ENCODE data around the gene LNX1. TPM values are rescaled to one million over a fixed set of nuclear protein-coding genes. Genes with fewer than 3 reads are reported as not detected.

LNX1 gene
- total and polyA plus RNA-seq, 2 of the 13 experiments (the other 11 are each of a cell fraction or from before 2014, with no cell fraction given) = 0.49 TPM

DNA sequence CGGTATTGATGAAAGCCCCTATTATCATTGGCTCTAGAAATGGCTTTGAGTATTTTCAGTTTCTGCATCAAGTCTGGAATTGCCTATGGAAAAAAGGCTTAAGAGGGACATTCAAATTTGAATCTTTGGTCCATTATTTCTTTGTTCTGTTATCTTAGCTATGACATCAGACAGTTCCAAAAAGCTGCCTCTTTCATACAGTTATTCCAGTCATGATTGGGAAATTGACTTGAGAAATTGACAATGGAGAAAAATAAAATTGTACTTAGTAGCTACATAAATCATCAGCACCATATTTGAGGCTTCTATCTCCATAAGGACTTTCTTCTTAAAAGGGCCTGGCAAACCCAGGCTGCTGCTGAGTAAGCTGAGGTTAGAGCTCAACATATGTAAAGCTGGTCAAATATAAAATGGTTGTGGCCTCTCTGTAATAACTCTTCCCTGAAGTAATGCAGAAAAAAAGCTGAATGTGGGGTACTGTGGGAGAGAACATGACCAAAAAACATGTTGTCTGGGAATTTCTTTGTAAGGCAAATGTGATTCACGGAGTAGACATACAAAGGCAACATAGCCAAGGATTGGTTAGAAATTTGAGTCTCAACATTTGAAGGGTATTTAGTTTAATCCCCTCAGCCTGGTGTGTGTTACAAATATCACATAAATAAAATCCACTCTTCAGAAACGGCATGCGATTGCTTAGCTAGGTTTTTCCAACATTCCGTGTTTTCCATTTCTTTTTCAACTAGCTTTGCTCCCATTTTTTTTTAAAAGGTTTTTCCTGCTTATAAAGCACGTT, 100.9 kb downstream of the LNX1 start:
- Histone ChIP-seq H3K27ac (ENCODE audit: extremely low read length, insufficient read depth, low read length) (no peak overlapping the region), H3K4me1 (ENCODE audit: insufficient read depth, low read length) (no peaks in the 10 kb centered on the region), H3K4me2 (ENCODE audit: low read depth, low read length) (no peak overlapping the region), H3K79me2 (ENCODE audit: insufficient read depth, low read length) (no peaks in the 10 kb centered on the region), H3K9ac (ENCODE audit: insufficient read depth, low read depth, low read length) (no peak overlapping the region), H3K27me3 (ENCODE audit: control insufficient read depth in 1 of 2, insufficient read depth in 2 of 2, low read length in 2 of 2) (0 out of 5 replicates have a peak, but pooled peaks cover 0 to 3% of the 10 kb centered on the region in 2 experiments), H3K9me3 (ENCODE audit: low read length) (no peaks in the 10 kb centered on the region), H3K4me3 (replicated peaks in 1 of 3; ENCODE audit: insufficient read depth in 1 of 3, low read depth in 2 of 3, low read length in 3 of 3) (no peak overlapping the region), H2AFZ (ENCODE audit: low read length) (no peak overlapping the region), H3K36me3 (replicated peaks in 1 of 2; ENCODE audit: control insufficient read depth in 1 of 2, insufficient read depth in 2 of 2, low read length in 2 of 2) (no peaks in the 10 kb centered on the region), H4K20me1 (ENCODE audit: insufficient read depth, low read length) (no peaks in the 10 kb centered on the region)
- DNase-seq (ENCODE audit: low spot score) = no peak
- intact Hi-C loops (cut with micrococcal nuclease; ENCODE audit: unreplicated experiment) = loop anchor here (5.0 to 10.0 kb wide), 2 partner anchors 214 to 742 kb away; no protein-coding TSS in a partner anchor
- CTCF ChIA-PET (ENCODE audit: low intra/inter-chr PET ratio, low total read pairs) = interaction anchor here (1.7 kb wide), 1 partner anchor 743 kb away, joined by 17 read pairs; no protein-coding TSS in a partner anchor
- ATAC-seq = no peak
- POLR2A ChIA-PET = no interaction called here
- BruUV-seq (replicated peaks) = no TSS peak
- no peak for FAIRE-seq
- in situ Hi-C loops (cut with HindIII; ENCODE audit: extremely low pct_ligation_motif_present, low pct_unique_long_range_greater_than_20kb) = loop anchor here (25.0 kb wide), 1 partner anchor 747 kb away; the partner anchor contains the start of gene PDGFRA
- 50% methylated on average over 6 of the region's 6 CpGs for WGBS (ENCODE audit: low lambda C conversion rate)
- no peak for TF ChIP-seq ZBTB38 (CRISPR knock-in tag; IDR thresholded peaks at IDR 0.05)
- TF ChIP-seq IRF9 (CRISPR knock-in tag; IDR thresholded peaks at IDR 0.05; ENCODE audit: borderline replicate concordance) = no peak
- TF ChIP-seq IKZF1 (IDR thresholded peaks at IDR 0.05) = no peak
- TF ChIP-seq MAF1 (CRISPR knock-in tag; IDR thresholded peaks at IDR 0.05; ENCODE audit: borderline replicate concordance) = no peak
- no peak for TF ChIP-seq POLR2AphosphoS5 (IDR thresholded peaks at IDR 0.05; ENCODE audit: low read depth, low read length)
- TF ChIP-seq, protein P1, sequence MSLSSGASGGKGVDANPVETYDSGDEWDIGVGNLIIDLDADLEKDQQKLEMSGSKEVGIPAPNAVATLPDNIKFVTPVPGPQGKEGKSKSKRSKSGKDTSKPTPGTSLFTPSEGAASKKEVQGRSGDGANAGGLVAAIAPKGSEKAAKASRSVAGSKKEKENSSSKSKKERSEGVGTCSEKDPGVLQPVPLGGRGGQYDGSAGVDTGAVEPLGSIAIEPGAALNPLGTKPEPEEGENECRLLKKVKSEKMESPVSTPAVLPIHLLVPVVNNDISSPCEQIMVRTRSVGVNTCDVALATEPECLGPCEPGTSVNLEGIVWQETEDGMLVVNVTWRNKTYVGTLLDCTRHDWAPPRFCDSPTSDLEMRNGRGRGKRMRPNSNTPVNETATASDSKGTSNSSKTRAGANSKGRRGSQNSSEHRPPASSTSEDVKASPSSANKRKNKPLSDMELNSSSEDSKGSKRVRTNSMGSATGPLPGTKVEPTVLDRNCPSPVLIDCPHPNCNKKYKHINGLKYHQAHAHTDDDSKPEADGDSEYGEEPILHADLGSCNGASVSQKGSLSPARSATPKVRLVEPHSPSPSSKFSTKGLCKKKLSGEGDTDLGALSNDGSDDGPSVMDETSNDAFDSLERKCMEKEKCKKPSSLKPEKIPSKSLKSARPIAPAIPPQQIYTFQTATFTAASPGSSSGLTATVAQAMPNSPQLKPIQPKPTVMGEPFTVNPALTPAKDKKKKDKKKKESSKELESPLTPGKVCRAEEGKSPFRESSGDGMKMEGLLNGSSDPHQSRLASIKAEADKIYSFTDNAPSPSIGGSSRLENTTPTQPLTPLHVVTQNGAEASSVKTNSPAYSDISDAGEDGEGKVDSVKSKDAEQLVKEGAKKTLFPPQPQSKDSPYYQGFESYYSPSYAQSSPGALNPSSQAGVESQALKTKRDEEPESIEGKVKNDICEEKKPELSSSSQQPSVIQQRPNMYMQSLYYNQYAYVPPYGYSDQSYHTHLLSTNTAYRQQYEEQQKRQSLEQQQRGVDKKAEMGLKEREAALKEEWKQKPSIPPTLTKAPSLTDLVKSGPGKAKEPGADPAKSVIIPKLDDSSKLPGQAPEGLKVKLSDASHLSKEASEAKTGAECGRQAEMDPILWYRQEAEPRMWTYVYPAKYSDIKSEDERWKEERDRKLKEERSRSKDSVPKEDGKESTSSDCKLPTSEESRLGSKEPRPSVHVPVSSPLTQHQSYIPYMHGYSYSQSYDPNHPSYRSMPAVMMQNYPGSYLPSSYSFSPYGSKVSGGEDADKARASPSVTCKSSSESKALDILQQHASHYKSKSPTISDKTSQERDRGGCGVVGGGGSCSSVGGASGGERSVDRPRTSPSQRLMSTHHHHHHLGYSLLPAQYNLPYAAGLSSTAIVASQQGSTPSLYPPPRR (CRISPR knock-in tag; IDR thresholded peaks at IDR 0.05; ENCODE audit: borderline replicate concordance) = no peak
- TF ChIP-seq HINFP (CRISPR knock-in tag; IDR thresholded peaks at IDR 0.05; ENCODE audit: low read depth) = no peak
- TF ChIP-seq, protein P2, sequence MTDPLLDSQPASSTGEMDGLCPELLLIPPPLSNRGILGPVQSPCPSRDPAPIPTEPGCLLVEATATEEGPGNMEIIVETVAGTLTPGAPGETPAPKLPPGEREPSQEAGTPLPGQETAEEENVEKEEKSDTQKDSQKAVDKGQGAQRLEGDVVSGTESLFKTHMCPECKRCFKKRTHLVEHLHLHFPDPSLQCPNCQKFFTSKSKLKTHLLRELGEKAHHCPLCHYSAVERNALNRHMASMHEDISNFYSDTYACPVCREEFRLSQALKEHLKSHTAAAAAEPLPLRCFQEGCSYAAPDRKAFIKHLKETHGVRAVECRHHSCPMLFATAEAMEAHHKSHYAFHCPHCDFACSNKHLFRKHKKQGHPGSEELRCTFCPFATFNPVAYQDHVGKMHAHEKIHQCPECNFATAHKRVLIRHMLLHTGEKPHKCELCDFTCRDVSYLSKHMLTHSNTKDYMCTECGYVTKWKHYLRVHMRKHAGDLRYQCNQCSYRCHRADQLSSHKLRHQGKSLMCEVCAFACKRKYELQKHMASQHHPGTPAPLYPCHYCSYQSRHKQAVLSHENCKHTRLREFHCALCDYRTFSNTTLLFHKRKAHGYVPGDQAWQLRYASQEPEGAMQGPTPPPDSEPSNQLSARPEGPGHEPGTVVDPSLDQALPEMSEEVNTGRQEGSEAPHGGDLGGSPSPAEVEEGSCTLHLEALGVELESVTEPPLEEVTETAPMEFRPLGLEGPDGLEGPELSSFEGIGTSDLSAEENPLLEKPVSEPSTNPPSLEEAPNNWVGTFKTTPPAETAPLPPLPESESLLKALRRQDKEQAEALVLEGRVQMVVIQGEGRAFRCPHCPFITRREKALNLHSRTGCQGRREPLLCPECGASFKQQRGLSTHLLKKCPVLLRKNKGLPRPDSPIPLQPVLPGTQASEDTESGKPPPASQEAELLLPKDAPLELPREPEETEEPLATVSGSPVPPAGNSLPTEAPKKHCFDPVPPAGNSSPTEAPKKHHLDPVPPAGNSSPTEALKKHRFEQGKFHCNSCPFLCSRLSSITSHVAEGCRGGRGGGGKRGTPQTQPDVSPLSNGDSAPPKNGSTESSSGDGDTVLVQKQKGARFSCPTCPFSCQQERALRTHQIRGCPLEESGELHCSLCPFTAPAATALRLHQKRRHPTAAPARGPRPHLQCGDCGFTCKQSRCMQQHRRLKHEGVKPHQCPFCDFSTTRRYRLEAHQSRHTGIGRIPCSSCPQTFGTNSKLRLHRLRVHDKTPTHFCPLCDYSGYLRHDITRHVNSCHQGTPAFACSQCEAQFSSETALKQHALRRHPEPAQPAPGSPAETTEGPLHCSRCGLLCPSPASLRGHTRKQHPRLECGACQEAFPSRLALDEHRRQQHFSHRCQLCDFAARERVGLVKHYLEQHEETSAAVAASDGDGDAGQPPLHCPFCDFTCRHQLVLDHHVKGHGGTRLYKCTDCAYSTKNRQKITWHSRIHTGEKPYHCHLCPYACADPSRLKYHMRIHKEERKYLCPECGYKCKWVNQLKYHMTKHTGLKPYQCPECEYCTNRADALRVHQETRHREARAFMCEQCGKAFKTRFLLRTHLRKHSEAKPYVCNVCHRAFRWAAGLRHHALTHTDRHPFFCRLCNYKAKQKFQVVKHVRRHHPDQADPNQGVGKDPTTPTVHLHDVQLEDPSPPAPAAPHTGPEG (CRISPR knock-in tag; IDR thresholded peaks at IDR 0.05) = no peak

Data from HepG2 (cell line).